GM12891 (cell line): ENCODE measurements around the gene INSYN2B.

Source experiments
- PAX5 ChIP-seq: IDR thresholded peaks from 2 replicates; pipeline ENCODE4 v1.6.1; 2011; ENCODE audit warnings: low read length, moderate library complexity, mild to moderate bottlenecking; ENCODE audit not compliant: insufficient read depth, severe bottlenecking
- POLR2A ChIP-seq: IDR thresholded peaks from 2 replicates; pipeline ENCODE4 v1.6.1; 2011; ENCODE audit warnings: low read depth, low read length, control low read depth
- POLR2AphosphoS5 ChIP-seq: IDR thresholded peaks from 2 replicates; pipeline ENCODE4 v1.6.1; 2011; ENCODE audit warnings: low read depth, low read length, control low read depth
- POU2F2 ChIP-seq: IDR thresholded peaks from 2 replicates; pipeline ENCODE4 v1.6.1; 2011; ENCODE audit warnings: low read depth, mild to moderate bottlenecking, control low read depth, low read length, moderate library complexity
- SPI1 ChIP-seq: IDR thresholded peaks from 2 replicates; pipeline ENCODE4 v1.6.1; 2011; ENCODE audit warnings: low read depth, low read length, control low read depth
- TAF1 ChIP-seq: IDR thresholded peaks from 2 replicates; pipeline ENCODE4 v1.6.1; 2011; ENCODE audit warnings: low read depth, low read length, control low read depth

DNA sequence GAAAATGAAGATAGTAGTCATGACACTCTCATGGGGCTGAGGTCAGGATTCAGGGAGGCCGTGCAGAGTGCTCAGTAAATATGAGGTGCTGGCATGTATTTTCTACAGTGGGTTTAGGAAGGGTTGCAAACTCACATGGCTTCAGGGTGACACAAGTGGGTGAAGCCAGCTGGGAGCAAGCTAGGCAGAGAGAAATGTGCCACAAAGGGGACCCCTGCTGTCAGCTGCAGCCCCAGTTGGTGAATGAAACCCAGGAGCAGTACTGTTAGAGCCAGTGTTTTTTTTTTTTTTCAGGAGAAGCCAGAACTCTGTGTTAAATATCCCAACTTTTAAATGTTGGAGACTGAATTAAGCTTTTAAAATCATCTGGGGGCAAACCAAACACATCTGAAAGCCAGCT, 75.3 kb downstream of the INSYN2B start:
- TF ChIP-seq POLR2AphosphoS5 (no peak), POLR2A (no peak), SPI1 (no peak), TAF1 (no peak), POU2F2 (no peak), PAX5 (no peak)
